WTC11 (cell line): Measurements from ENCODE around the gene C4BPB. TPM values are rescaled to one million over a fixed set of nuclear protein-coding genes. Genes with fewer than 3 reads are reported as not detected.

ENCODE experiments used
- ATAC-seq: fragments of 200-7000 bp; cut with Tn5 transposase; 2 replicates; pipeline ENCODE4 v1.10.0; 2021; ENCODE audit warnings: mild to moderate bottlenecking, moderate library complexity
- CTCF ChIA-PET: fragments of 300-600 bp; sonication (Branson Sonifier 250); formaldehyde crosslinking; loops from one replicate; lab custom pipeline; 2021; ENCODE audit warnings: antibody characterized with exemption; lab: Charles Lee
- POLR2A ChIA-PET: fragments of 350-600 bp; sonication (Branson Sonifier 250); formaldehyde crosslinking; loops from one replicate; lab custom pipeline; 2021; ENCODE audit warnings: antibody characterized with exemption; lab: Charles Lee
- DNase-seq: peaks from one replicate; pipeline ENCODE4 v3.0.0; 2021; ENCODE audit warnings: low spot score
- H3K27ac Mint-ChIP-seq: 2 replicates; pipeline ENCODE4 v1.8.0; 2021; ENCODE audit warnings: mixed read lengths
- H3K27me3 Mint-ChIP-seq: 2 replicates; pipeline ENCODE4 v1.8.0; 2021; ENCODE audit warnings: low read depth, mild to moderate bottlenecking, moderate library complexity, mixed read lengths
- H3K36me3 Mint-ChIP-seq: 2 replicates; pipeline ENCODE4 v1.8.0; 2021; ENCODE audit warnings: mixed read lengths
- H3K4me1 Mint-ChIP-seq: 2 replicates; pipeline ENCODE4 v1.8.0; 2022; ENCODE audit warnings: mixed read lengths
- H3K4me3 Mint-ChIP-seq: 2 replicates; pipeline ENCODE4 v1.8.0; 2021; ENCODE audit warnings: mild to moderate bottlenecking, moderate library complexity, mixed read lengths
- H3K9me3 Mint-ChIP-seq: 2 replicates; pipeline ENCODE4 v1.8.0; 2021; ENCODE audit warnings: mixed read lengths
- ARID4B ChIP-seq: sonication (generic); formaldehyde crosslinking; IDR thresholded peaks from 2 replicates; pipeline ENCODE4 v1.8.0; 2023; ENCODE audit warnings: missing genetic modification reagents, mild to moderate bottlenecking, borderline replicate concordance
- ETV6 ChIP-seq: sonication (generic); formaldehyde crosslinking; IDR thresholded peaks from 2 replicates; pipeline ENCODE4 v1.8.1; 2022; ENCODE audit warnings: mild to moderate bottlenecking, missing genetic modification reagents
- FOXJ3 ChIP-seq: sonication (generic); formaldehyde crosslinking; IDR thresholded peaks from 2 replicates; pipeline ENCODE4 v1.9.0; 2021; ENCODE audit warnings: missing genetic modification reagents, mild to moderate bottlenecking, borderline replicate concordance
- JUN ChIP-seq: sonication (generic); formaldehyde crosslinking; IDR thresholded peaks from 2 replicates; pipeline ENCODE4 v1.8.0; 2023; ENCODE audit warnings: mild to moderate bottlenecking, missing genetic modification reagents
- OVOL2 ChIP-seq: fragments of 250-450 bp; sonication (Bioruptor Pico); IDR thresholded peaks from 2 replicates; pipeline ENCODE4 v1.9.0; 2021; ENCODE audit warnings: mild to moderate bottlenecking, borderline replicate concordance
- USF1 ChIP-seq: sonication (generic); formaldehyde crosslinking; IDR thresholded peaks from 2 replicates; pipeline ENCODE4 v1.8.0; 2022; ENCODE audit warnings: mild to moderate bottlenecking, missing genetic modification reagents
- ZNF396 ChIP-seq: fragments of 250-450 bp; sonication (Bioruptor Pico); IDR thresholded peaks from 2 replicates; pipeline ENCODE4 v1.8.0; 2021; ENCODE audit warnings: mild to moderate bottlenecking, moderate library complexity, borderline replicate concordance
- ZNF423 ChIP-seq: fragments of 250-450 bp; sonication (Bioruptor Pico); IDR thresholded peaks from 2 replicates; pipeline ENCODE4 v2.1.2; 2022; ENCODE audit warnings: mild to moderate bottlenecking, moderate library complexity
- total RNA-seq: library from RNA; stranded (reverse); gene quantifications from 3 replicates; pipeline ENCODE4 v1.2.3, GENCODE V29; 2021
- TF ChIP-seq, protein P1 (sequence below): sonication (generic); formaldehyde crosslinking; IDR thresholded peaks from 2 replicates; pipeline ENCODE4 v1.8.1; 2022; ENCODE audit warnings: mild to moderate bottlenecking, moderate library complexity, missing genetic modification reagents
- TF ChIP-seq, protein P2 (sequence below): sonication (generic); formaldehyde crosslinking; IDR thresholded peaks from 2 replicates; pipeline ENCODE4 v1.8.1; 2023; ENCODE audit warnings: mild to moderate bottlenecking, missing genetic modification reagents, borderline replicate concordance
- TF ChIP-seq, protein P3 (sequence below): sonication (generic); formaldehyde crosslinking; IDR thresholded peaks from 2 replicates; pipeline ENCODE4 v1.8.1; 2022; ENCODE audit warnings: low read depth, missing genetic modification reagents, borderline replicate concordance
- TF ChIP-seq, protein P4 (sequence below): fragments of 250-450 bp; sonication (Bioruptor Pico); IDR thresholded peaks from 2 replicates; pipeline ENCODE4 v1.9.0; 2021; ENCODE audit warnings: mild to moderate bottlenecking

C4BPB gene
- total RNA-seq, 1 experiment from 2014 or later: 0.26 TPM

- DNase-seq (no peak), ATAC-seq (peak; percentile 13; the same call in 1 of the 2 replicates)
- Mint-ChIP-seq H3K4me3 (no peak overlapping the region), H3K9me3 (no peaks in the 10 kb centered on the region), H3K27ac (peak overlapping the region; percentile 32; the same call in 1 of the 2 replicates), H3K4me1 (peaks cover 15% of the 10 kb centered on the region), H3K27me3 (no peaks in the 10 kb centered on the region), H3K36me3 (peaks cover 41% of the 10 kb centered on the region)
- TF ChIP-seq, protein P1, sequence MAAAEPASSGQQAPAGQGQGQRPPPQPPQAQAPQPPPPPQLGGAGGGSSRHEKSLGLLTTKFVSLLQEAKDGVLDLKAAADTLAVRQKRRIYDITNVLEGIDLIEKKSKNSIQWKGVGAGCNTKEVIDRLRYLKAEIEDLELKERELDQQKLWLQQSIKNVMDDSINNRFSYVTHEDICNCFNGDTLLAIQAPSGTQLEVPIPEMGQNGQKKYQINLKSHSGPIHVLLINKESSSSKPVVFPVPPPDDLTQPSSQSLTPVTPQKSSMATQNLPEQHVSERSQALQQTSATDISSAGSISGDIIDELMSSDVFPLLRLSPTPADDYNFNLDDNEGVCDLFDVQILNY (CRISPR knock-in tag): no peak
- no peak for TF ChIP-seq FOXJ3
- ChIA-PET CTCF (interaction anchor here (1.6 kb wide), 1 partner anchor 10 kb away, joined by 4 read pairs; no protein-coding TSS in a partner anchor), POLR2A (no interaction called here)
Measured at GRCh38 chr1:207059881-207060280, 28.8 kb upstream of the C4BPB start.

DNA sequence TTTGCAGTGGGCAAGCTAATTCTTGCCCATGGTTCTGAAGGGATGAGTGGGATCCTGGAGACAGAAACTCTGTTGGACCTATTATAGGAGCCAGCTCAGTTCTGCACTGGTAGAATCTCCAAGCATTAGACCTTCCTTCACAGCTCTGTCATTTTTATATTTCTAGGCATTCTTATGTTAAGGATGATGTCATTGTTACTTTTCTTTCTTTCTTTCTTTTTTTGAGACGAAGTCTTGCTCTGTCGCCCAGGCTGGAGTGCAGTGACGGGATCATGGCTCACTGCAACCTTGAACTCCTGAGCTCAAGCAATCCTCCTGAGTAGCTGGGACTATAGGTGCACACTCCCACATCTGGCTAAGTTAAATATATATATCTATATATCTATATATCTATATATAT is 28.1 kb upstream of the C4BPB start:
- TF ChIP-seq OVOL2 (no peak), ZNF396 (no peak), ZNF423 (CRISPR knock-in tag) (no peak), USF1 (CRISPR knock-in tag) (no peak)
- TF ChIP-seq, protein P2, sequence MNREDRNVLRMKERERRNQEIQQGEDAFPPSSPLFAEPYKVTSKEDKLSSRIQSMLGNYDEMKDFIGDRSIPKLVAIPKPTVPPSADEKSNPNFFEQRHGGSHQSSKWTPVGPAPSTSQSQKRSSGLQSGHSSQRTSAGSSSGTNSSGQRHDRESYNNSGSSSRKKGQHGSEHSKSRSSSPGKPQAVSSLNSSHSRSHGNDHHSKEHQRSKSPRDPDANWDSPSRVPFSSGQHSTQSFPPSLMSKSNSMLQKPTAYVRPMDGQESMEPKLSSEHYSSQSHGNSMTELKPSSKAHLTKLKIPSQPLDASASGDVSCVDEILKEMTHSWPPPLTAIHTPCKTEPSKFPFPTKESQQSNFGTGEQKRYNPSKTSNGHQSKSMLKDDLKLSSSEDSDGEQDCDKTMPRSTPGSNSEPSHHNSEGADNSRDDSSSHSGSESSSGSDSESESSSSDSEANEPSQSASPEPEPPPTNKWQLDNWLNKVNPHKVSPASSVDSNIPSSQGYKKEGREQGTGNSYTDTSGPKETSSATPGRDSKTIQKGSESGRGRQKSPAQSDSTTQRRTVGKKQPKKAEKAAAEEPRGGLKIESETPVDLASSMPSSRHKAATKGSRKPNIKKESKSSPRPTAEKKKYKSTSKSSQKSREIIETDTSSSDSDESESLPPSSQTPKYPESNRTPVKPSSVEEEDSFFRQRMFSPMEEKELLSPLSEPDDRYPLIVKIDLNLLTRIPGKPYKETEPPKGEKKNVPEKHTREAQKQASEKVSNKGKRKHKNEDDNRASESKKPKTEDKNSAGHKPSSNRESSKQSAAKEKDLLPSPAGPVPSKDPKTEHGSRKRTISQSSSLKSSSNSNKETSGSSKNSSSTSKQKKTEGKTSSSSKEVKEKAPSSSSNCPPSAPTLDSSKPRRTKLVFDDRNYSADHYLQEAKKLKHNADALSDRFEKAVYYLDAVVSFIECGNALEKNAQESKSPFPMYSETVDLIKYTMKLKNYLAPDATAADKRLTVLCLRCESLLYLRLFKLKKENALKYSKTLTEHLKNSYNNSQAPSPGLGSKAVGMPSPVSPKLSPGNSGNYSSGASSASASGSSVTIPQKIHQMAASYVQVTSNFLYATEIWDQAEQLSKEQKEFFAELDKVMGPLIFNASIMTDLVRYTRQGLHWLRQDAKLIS (CRISPR knock-in tag): no peak
- CTCF ChIA-PET: interaction anchor here (1.3 to 1.6 kb wide), 2 partner anchors 11 to 28 kb away, joined by 4 to 5 read pairs; partner anchors contain the start of gene C1orf116
- DNase-seq (no peak), ATAC-seq (no peak)
- Mint-ChIP-seq H3K27me3 (no peaks in the 10 kb centered on the region), H3K4me1 (peaks cover 11% of the 10 kb centered on the region; the same call in 1 of the 2 replicates), H3K36me3 (peaks cover 46% of the 10 kb centered on the region), H3K27ac (no peak overlapping the region), H3K9me3 (no peaks in the 10 kb centered on the region), H3K4me3 (no peak overlapping the region)
- POLR2A ChIA-PET: no interaction called here

- no peaks in the 10 kb centered on the region for H3K9me3 Mint-ChIP-seq
- ChIA-PET CTCF (no interaction called here), POLR2A (interaction anchor here (1.2 kb wide), 1 partner anchor 9 kb away, joined by 3 read pairs; the partner anchor contains the start of gene PFKFB2)
- ATAC-seq (no peak), DNase-seq (no peak)
- H3K36me3 Mint-ChIP-seq: peaks cover 51% of the 10 kb centered on the region
- no peaks in the 10 kb centered on the region for H3K27me3 Mint-ChIP-seq
- no peak overlapping the region for H3K4me3 Mint-ChIP-seq
- H3K27ac Mint-ChIP-seq: no peak overlapping the region
- peaks cover 11% of the 10 kb centered on the region; the same call in 1 of the 2 replicates for H3K4me1 Mint-ChIP-seq
- TF ChIP-seq ARID4B (CRISPR knock-in tag): no peak
- TF ChIP-seq, protein P3, sequence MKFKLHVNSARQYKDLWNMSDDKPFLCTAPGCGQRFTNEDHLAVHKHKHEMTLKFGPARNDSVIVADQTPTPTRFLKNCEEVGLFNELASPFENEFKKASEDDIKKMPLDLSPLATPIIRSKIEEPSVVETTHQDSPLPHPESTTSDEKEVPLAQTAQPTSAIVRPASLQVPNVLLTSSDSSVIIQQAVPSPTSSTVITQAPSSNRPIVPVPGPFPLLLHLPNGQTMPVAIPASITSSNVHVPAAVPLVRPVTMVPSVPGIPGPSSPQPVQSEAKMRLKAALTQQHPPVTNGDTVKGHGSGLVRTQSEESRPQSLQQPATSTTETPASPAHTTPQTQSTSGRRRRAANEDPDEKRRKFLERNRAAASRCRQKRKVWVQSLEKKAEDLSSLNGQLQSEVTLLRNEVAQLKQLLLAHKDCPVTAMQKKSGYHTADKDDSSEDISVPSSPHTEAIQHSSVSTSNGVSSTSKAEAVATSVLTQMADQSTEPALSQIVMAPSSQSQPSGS (CRISPR knock-in tag): no peak
- TF ChIP-seq, protein P2 (CRISPR knock-in tag): no peak
- TF ChIP-seq JUN (CRISPR knock-in tag): no peak
- TF ChIP-seq ETV6 (CRISPR knock-in tag): no peak
- TF ChIP-seq, protein P4, sequence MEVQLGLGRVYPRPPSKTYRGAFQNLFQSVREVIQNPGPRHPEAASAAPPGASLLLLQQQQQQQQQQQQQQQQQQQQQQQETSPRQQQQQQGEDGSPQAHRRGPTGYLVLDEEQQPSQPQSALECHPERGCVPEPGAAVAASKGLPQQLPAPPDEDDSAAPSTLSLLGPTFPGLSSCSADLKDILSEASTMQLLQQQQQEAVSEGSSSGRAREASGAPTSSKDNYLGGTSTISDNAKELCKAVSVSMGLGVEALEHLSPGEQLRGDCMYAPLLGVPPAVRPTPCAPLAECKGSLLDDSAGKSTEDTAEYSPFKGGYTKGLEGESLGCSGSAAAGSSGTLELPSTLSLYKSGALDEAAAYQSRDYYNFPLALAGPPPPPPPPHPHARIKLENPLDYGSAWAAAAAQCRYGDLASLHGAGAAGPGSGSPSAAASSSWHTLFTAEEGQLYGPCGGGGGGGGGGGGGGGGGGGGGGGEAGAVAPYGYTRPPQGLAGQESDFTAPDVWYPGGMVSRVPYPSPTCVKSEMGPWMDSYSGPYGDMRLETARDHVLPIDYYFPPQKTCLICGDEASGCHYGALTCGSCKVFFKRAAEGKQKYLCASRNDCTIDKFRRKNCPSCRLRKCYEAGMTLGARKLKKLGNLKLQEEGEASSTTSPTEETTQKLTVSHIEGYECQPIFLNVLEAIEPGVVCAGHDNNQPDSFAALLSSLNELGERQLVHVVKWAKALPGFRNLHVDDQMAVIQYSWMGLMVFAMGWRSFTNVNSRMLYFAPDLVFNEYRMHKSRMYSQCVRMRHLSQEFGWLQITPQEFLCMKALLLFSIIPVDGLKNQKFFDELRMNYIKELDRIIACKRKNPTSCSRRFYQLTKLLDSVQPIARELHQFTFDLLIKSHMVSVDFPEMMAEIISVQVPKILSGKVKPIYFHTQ (CRISPR knock-in tag): no peak
Measured at GRCh38 chr1:207062058-207062457, 26.6 kb upstream of the C4BPB start.
